GM10248 (cell line): ENCODE measurements around the gene PHF5A.

ENCODE experiments used
- CTCF ChIA-PET: fragments of 300-600 bp; sonication (Branson Sonifier 250); formaldehyde crosslinking; extraction: SDS; loops from one replicate; lab custom pipeline; 2021; ENCODE audit warnings: antibody characterized with exemption; lab: Yijun Ruan, JAX
- POLR2A ChIA-PET: fragments of 350-650 bp; sonication (Branson Sonifier 250); formaldehyde crosslinking; extraction: SDS; loops from one replicate; lab custom pipeline; 2020; ENCODE audit warnings: antibody characterized with exemption; lab: Yijun Ruan, JAX
- DNase-seq: peaks from one replicate; pipeline ENCODE4 v3.0.0; 2012; ENCODE audit errors: extremely low spot score
- CTCF ChIP-seq: IDR thresholded peaks from 2 replicates; pipeline ENCODE4 v1.5.1; 2012; ENCODE audit warnings: mild to moderate bottlenecking, low read depth; ENCODE audit errors: extremely low read depth, missing control alignments, control extremely low read depth

Gene PHF5A

GRCh38 chr22:41468381-41469217, at the start of gene PHF5A, which contains the start of gene ACO2:
Gene PHF5A (minus strand): TSS chr22:41468692. CDS start chr22:41468653, 39 bp downstream.
Gene ACO2 (plus strand): TSS chr22:41469117. CDS start chr22:41469147, 30 bp downstream.
- peak; percentile 96 for DNase-seq
- ChIA-PET CTCF (interaction anchor here (1.0 to 2.4 kb wide), 10 partner anchors 10 to 58 kb away, joined by 3 to 10 read pairs (median 3); no protein-coding TSS in a partner anchor), POLR2A (interaction anchor here (0.5 to 3.0 kb wide), 11 partner anchors 8 to 128 kb away, joined by 3 to 42 read pairs (median 3); partner anchors contain the start of gene TOB2)
- TF ChIP-seq CTCF = no peak

- ChIA-PET CTCF (interaction anchor here (0.7 to 6.4 kb wide), 32 partner anchors 9 to 595 kb away, joined by 3 to 109 read pairs (median 5); partner anchors contain the start of genes ACO2 and PHF5A), POLR2A (no interaction called here)
- no peak for TF ChIP-seq CTCF
- no peak for DNase-seq
Observed at GRCh38 chr22:41518048-41518347, 49.5 kb upstream of the PHF5A start.

GRCh38 chr22:41517172-41518047, 48.9 kb upstream of the PHF5A start:
- POLR2A ChIA-PET = no interaction called here
- DNase-seq = peak; percentile 68
- peak; percentile 73 for TF ChIP-seq CTCF
- CTCF ChIA-PET = interaction anchor here (0.6 to 6.4 kb wide), 35 partner anchors 8 to 686 kb away, joined by 3 to 109 read pairs (median 4); partner anchors contain the start of genes ACO2, PHF5A and TOB2

- CTCF ChIA-PET = interaction anchor here (0.7 to 6.4 kb wide), 14 partner anchors 10 to 594 kb away, joined by 3 to 109 read pairs (median 13); partner anchors contain the start of genes ACO2, PHF5A and TOB2
- POLR2A ChIA-PET = no interaction called here
- DNase-seq = no peak
- no peak for TF ChIP-seq CTCF
Observed at GRCh38 chr22:41516462-41516861, 48.0 kb upstream of the PHF5A start.

- ChIA-PET CTCF (interaction anchor here (1.0 to 6.4 kb wide), 5 partner anchors 13 to 110 kb away, joined by 3 to 55 read pairs (median 5); no protein-coding TSS in a partner anchor), POLR2A (interaction anchor here (0.8 kb wide), 1 partner anchor 66 kb away, joined by 3 read pairs; the partner anchor contains the start of gene TOB2)
- no peak for TF ChIP-seq CTCF
- no peak for DNase-seq
Observed at GRCh38 chr22:41513391-41513790, 44.9 kb upstream of the PHF5A start.
